T-helper 22 cell (primary cell): ENCODE results near the gene ZNF821.
"Not testable (repeated sequence)": the region's sequence is repeated elsewhere in the genome, so short reads cannot be mapped to it uniquely, and the experiment has no call there.

Source experiments
- DNase-seq: peaks from one replicate; pipeline ENCODE4 v3.0.0-alpha.2; 2020; ENCODE audit warnings: low read depth

The ZNF821 gene, protein sequence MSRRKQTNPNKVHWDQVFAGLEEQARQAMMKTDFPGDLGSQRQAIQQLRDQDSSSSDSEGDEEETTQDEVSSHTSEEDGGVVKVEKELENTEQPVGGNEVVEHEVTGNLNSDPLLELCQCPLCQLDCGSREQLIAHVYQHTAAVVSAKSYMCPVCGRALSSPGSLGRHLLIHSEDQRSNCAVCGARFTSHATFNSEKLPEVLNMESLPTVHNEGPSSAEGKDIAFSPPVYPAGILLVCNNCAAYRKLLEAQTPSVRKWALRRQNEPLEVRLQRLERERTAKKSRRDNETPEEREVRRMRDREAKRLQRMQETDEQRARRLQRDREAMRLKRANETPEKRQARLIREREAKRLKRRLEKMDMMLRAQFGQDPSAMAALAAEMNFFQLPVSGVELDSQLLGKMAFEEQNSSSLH

DNA sequence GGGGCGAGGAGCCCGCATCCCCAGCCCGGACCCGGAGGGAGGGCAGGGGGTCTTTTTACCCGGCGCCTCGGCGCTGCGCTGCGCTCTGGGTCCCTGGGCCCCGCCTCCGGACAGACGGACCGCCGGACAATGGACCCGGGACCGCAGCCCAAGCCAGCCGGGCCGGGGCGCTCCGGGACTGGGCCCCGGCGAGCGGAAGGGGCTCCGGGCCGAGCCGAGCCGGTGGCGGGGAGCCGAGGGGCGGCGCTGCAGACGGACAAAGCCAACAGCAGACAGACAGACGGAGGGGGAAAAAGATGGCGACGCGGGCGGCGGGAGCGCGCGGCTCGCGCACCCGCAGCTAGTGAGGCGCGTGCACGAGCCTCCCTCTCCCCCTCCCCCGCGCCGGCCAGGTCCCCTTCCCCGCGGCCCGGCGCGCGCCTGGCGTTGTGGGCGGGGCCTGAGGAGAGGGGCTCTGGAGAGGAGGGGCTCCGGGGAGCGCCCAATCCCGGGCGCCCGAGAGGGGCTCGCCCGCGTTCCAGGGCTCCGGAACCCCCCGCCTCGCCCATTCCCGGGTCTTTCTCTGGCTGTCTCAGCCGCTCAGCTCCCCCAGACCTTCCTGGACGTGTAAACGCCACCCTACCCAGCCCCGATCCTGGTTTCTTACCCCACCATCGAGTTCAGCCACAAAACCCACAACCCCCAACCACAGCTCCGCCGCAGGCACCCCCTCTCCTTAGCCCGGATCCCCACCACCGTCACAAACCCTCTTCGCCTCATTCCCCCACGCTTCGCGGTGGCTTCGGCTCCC lies at the start of gene ZNF821:
ZNF821 (minus strand) TSS at position 334 of the 790 bp plus-strand sequence. CDS start 4,236 bp downstream, outside the sequence.
- DNase-seq, result peak; percentile 75

DNA sequence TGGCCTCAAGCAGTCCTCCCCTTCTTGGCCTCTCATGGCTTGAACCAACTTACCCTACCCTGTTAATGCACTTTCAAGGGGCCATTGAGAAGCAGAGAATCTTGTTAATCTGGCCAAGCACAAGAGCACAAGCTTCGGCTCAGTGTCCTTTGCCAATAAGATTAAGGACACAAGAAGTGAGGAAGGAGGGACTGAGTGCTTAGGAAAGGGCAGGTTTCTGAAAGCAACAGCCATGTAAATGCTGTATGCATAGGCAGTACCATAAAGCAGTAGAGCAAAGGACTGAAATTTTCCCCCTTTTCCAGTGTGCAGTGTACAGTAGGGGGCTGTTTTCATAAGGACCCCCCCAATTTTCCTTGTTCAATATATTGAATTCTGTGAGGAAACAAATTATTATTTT lies 49.0 kb upstream of the ZNF821 start:
- DNase-seq, result no peak

DNA sequence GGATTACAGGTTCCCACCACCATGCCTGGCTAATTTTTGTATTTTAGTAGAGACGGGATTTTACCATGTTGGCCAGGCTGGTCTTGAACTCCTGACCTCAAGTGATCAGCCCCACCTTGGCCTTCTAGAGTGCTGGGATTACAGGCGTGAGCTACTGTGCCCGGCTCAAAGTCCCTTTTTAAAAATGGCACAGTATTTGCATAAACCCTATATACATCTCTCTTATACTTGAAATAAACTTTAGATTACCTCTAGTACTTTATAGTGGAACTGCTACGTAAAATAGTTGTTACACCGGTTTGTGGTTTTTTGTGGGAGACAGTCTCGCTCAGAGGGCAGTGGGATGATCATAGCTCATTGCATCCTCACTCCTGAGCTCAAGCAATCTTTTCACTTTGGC lies 47.6 kb upstream of the ZNF821 start:
- no peak for DNase-seq

DNA sequence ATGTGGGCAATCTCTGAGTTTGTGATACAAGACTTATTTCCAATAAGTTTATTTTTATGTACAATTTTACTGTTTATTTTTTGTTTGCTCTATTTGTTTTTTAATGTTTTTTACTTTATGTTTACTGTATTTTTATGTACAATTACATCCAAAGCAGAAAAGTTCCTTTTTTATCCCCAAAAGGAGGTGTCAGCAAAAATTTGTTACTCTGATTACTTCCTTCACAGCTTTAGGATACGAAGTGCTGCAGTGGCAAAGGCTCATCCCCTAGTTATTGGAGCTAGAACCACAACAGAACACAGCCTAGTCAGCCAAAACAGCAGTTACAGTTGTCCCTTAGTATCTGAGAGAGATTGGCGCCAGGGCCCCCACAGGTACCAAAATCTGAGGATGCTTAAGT lies 47.0 kb upstream of the ZNF821 start:
- no peak for DNase-seq

DNA sequence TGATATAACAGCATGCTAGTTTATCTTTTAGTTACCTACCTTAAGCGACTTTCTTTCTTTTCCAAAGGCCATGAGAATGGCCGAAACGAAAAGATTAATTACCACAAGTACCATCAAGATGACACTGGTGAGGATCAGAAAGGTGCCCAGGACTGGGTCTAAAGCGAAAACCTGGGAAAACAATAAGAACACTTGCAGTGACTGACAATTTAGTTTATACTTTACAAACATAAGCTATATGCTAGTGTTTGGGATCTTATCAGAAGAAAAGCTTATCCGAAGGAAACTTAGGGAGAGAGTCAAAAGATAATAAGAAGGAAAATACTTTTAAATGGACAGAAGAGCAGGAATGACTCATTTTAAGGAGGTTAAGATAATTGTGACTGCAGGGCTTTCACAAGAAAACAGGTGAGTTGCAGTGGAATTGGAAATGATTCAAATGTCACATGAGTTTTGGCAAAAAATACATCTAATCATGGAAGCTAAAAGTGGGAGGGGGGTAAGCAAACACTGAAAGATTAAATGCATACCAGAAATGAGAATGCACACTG lies 46.1 kb upstream of the ZNF821 start:
- DNase-seq, result no peak

DNA sequence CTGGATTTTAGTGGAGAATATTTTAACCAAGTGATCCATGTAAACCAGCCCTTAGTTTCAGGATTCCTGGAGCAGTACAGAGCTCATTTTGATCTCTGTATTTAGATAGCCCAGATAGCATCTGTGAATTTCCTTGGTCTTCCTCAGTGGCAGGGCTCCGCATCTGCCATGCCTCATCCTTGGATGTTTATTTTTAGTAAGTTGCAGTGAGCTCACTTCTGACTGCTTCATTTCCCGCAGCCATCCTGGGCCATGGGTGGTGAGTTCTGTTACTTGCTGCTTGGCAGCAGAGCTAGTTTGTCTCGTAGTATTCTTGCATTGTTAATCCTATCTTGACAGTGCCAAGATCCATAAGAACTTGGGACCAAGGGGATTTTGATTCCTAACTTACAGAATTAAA lies 45.1 kb upstream of the ZNF821 start:
- DNase-seq, result no peak

DNA sequence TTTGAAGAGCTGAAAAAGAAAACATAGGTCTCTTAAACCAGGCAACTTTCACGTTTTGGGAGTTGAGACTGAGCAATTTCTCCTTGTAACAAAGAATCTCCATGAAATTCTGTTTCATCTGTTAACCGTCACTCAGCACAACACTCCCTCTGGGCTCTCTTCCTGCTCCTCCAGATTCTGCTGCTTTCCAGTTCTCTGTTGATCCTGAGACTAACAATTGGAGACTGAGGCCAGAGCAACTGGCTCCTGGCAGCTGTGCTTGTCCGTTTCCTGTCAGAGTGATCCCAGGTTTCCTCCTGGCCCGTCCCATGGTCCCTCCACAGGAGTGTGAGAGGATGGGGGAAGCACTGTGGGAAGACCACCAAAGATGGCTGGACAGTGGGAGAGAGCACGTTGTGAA lies 43.8 kb upstream of the ZNF821 start:
- no peak for DNase-seq

DNA sequence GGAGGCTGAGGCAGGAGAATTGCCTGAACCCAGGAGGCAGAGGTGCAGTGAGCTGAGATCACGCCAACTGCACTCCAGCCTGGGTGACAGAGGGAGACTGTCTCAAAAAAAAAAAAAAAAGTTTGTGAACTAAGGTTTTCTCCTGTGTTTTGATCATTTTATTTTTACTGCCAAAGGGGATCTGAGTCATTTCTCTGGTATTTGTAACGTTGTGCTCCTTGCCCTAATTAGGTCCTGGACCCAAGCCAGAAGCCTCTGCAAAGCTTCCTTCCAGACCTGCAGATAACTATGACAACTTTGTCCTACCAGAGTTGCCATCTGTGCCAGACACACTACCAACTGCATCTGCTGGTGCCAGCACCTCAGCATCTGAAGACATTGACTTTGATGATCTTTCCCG lies 43.4 kb upstream of the ZNF821 start:
- DNase-seq, result no peak

DNA sequence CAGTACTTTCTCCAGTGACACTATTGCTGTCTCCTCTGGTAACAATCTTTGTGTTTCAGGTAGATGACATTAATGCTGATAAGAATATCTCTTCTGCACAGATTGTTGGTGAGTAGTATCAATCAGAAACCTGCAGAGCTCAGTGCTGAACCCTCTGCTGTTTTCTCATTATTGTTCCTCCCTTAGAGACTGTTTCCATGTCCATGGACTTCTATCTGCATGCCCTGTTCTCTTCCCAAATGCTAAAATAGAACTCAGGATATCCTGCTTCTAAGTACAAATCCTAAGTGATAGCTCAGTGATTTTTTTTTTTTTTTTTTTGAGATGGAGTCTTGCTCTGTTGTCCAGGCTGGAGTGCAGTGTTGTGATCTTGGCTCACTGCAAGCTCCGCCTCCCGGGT lies 40.7 kb upstream of the ZNF821 start:
- no peak for DNase-seq

DNA sequence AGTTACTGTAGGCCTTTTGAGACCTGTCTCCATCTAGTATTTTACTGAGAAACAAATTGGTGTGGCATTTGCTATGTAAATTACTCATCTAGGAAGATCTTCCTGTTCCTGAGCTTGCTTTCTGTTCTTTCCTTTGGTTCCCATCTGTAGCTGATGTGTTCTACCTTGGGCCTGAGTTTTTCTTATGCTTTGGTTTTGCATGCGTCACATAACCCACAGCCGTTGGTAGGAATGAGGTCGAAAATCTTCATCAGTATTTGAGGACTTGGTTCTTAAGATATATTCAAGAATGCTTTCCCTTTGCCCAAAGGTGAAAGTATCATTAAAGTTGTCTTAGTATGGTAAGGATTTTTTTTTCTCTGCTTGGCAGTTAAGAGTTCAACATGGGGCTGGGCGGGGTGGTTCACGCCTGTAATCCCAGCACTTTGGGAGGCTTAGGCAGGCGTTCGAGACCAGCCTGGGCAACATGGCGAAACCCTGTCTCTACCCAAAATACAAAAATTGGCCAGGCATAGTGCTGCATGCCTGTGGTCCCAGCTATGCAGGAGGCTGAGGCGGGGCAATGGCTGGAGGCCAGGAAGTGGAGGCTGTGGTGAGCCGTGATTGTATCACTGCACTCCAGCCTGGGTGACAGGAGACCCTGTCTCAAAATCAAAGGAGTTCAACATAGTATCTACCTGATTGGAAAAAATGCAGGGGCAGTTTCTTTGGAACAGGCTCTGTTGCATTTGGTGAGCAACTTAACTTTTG lies 40.1 kb upstream of the ZNF821 start:
- DNase-seq, result no peak

DNA sequence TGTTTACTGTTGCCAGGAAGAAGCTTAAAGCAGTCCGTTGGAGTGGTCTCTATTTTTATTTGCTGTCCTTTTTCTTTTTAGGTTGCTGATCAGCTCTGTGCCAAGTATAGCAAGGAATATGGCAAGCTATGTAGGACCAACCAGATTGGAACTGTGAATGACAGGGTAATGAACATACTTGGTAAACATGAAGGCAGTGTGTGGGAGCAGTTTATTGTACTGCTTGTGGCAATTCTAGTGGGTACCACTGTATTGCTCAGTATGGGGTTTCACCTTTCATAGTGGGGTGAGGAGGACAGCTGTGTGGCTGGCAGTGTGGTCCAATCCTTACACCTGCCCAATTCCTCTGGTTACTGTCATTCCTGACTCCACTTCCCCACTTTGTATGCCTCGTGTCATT lies 36.7 kb upstream of the ZNF821 start:
- DNase-seq, result no peak

DNA sequence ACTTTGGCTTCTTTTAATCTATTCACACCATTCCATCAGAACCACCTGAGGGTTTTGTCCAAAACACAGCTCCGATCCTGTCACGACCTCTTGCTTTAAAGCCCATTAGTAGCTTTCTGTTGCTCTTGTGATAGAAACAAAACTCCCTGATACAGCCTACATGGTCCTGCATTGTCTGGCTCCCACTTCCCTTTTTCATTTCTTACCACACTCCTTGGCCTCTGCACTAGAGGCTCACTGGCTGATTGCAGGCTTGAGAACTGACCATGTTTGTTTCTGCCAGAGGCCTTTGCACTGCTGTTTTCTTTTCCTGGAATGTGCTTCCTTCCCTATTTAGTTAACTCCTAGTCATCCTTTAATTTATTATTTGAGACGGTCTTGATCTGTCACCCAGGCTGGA lies 35.1 kb upstream of the ZNF821 start:
- no peak for DNase-seq

DNA sequence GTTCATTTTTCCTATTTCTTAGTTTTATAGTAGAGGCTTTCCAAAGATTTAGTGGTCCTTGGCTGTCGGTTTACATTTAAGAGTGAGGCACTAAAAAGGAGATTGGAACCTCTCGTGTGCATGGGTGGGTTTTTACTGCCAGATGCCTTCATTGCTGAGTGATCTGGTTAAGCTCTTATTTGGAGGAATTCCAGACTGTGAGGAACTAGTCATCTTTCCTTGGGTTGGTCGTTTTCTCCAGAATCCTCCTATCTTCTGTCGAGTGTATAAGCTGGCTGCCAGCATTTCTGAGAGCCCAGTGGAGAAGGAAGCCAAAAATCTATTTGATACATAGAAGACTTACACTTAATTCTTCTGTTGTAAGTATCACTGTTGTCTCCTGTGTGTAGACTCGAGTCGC lies 33.9 kb upstream of the ZNF821 start:
- no peak for DNase-seq

DNA sequence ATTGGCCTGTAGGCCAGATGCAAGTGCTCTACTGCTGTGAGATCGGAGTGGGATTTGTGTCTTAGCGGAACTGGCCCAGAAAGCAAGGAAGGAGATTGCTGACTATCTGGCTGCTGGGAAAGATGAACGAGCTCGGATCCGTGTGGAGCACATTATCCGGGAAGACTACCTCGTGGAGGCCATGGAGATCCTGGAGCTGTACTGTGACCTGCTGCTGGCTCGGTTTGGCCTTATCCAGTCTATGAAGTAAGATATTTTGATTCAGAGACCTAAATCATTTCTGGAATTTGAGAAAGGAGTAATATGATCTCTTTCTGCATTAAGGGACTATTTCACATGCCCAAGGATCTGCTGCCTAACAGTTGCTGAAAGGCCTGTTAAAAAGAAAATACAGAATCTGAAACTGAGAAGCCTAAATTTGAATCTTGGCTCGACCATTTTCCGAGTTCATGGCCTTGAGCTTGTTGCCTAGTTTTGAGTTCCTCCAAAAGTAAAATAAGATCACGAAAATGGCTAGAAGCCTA lies 32.5 kb upstream of the ZNF821 start:
- DNase-seq, result no peak

DNA sequence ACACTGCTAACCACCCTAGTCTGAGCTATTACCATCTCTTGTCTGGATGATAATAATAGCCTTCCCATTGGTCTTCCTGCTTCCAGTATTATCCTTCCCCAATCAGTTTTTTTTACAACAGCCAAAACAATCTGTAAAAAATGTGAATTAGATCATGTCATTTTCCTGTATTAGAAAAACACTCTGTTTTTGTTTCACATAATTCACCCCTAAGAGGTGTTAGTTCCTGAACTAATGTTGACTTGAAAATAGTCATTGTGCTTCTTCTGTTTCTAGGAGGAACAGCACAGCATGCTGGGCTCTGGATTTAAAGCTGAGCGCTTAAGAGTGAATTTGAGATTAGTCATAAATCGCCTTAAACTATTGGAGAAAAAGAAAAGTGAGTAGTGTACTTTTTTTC lies 31.4 kb upstream of the ZNF821 start:
- DNase-seq, result no peak

DNA sequence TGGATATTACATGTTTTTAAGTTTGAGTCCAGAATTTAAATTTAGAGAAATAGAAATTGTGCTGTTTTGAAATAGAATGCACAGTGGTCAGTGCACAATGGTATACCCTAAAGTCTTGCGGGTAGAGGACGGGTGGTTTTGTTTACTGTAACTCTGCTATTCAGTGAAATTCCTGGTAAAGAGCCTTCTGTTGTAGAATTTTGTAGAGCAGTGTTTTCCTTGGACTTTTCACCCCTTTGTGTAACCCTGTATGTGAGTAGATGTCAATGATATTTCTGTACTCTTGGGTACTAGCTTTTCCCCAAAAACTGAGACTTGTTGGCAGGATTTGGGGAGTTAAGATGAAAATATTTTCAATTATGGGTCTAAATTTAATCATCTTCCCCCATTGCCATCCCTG lies 30.8 kb upstream of the ZNF821 start:
- no peak for DNase-seq

DNA sequence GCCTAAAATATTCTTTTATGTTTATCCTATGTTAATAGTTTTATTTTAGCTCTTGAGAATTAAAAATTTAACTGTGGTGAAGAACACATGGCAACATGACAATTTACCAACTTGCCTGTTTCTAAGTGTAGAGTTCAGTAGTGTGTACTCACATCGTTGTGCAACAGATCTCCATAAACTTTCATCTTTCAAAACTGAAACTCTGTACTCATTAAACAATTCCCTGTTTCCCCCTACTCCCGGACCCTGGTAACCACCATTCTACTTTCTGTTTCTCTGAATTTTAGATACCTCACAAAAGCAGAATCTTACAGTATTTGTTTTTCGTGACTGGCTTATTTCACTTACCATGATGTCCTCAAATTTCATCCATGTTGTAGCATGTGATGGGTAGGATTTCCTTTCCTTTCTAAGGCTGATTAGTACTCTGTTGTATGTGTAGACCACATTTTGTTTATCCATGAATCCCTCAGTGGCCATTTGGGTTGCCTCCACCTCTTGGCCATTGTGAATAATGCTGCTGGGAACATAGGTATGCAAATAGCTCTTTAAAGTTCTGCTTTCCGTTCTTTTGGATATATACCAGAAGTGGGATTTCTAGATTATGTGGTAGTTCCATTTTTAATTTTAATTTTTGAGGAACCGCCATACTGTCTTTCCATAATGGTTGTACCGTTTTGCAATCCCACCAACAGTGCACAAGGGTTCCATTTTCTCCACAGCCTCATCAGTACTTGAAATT lies 28.7 kb upstream of the ZNF821 start:
- DNase-seq, result no peak

DNA sequence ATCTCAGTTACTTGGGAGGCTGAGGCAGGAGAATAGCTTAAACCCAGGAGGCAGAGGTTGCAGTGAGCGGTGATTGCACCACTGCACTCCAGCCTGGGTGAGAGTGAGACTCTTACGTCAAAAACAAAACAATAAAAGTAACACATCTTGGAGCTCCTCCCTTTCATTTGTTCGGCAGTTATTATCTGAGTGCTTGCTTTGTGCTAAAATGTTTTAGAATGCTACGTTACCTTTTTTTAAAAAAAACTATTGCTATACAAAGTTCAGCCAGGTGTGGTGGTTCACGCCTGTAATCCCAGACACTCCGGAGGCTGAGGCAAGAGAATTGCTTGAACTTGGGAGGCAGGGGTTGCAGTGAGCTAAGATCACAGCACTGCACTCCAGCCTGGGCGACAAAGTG lies 27.1 kb upstream of the ZNF821 start:
- no peak for DNase-seq

DNA sequence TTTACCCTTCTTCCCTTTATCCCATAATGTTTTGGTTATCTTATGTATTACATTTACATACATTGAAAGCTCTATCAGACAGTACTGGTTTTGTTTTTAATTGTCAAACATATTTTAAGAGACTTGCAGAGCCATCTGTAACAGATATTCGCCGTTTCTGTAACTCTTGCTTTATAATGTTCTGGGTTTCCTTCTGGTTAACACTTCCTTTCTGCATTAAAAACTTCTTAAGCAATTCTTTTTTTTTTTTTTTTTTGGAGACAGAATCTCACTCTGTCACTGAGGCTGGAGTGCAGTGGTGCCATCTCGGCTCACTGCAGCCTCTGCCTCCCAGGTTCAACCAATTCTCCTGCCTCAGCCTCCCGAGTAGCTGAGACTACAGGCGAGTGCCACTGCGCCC lies 21.8 kb upstream of the ZNF821 start:
- not testable (repeated sequence) for DNase-seq

DNA sequence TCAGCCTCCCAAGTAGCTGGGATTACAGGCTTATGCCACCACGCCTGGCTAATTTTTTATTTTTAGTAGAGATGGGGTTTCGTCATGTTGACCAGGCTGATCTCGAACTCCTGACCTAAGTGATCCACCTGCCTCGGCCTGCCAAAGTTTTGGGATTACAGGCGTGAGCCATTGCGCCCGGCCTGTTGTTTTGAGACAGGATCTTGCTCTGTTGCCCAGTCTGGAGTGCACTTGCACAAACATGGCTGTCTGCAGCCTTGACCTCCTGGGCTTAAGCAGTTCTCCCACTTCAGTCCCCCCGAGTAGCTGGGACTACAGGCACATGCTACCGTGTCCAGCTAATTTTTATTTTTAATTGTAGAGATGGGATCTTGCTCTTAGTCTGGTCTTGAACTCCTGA lies 20.3 kb upstream of the ZNF821 start:
- DNase-seq, result no peak

DNA sequence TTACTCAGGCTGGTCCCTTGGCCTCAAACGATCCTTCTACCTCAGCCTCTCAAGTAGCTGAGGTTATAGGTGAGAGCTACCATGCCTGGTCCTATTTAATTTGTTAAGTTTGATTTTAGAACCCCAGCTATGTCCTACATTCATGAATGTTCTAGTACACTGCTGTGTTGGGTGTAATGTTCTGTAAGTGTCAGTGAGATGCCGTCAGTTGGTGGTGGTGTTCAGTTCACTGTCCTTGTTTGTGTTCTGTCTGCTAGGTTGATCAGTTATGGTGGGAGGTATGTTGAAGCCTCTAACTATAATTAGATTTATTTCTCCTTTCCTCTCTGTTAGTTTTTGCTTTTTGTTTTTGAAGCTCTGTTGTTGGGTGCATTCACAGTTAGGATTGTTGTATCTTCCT lies 19.6 kb upstream of the ZNF821 start:
- DNase-seq, result no peak
